Prostate gland (tissue), 2 donors: ENCODE measurements around the gene POLA2. TPM values are rescaled to one million over a fixed set of nuclear protein-coding genes. Genes with fewer than 3 reads are reported as not detected.

Source experiments
- DNase-seq: peaks from one replicate; pipeline ENCODE4 v3.0.0-alpha.2; 2019; ENCODE audit warnings: low spot score
- H3K27ac ChIP-seq, 2 donors: fragments of 200-600 bp; sonication (generic); 2 replicates each; pipeline ENCODE4 v1.5.1; 2017 to 2019
- H3K27me3 ChIP-seq: fragments of 200-600 bp; sonication (generic); replicated peaks from 2 replicates; pipeline ENCODE4 v1.5.1; 2019; ENCODE audit not compliant: insufficient read depth
- H3K36me3 ChIP-seq, 2 donors: fragments of 200-600 bp; sonication (generic); 1 replicate in 1 of 2; 2 replicates in 1 of 2; pipeline versions ENCODE4 v1.5.1 to v1.8.1; 2017 to 2019
- H3K4me1 ChIP-seq: fragments of 200-600 bp; sonication (generic); replicated peaks from 2 replicates; pipeline ENCODE4 v1.5.1; 2019
- H3K4me3 ChIP-seq, 2 donors: fragments of 200-600 bp; sonication (generic); 2 replicates each; pipeline ENCODE4 v1.5.1; 2017 to 2019
- H3K9me3 ChIP-seq: fragments of 200-600 bp; sonication (generic); 2 replicates; pipeline ENCODE4 v1.5.1; 2017
- CTCF ChIP-seq, 4 experiments: fragments of 200-600 bp in 2 of 4; fragments of 450-650 bp in 2 of 4; sonication (generic) in 2 of 4; IDR thresholded peaks; 1 replicate in 3 of 4; 2 replicates in 1 of 4; pipeline ENCODE4 v1.5.1; 2016 to 2019; ENCODE audit warnings: antibody characterized with exemption in 4 of 4, mild to moderate bottlenecking in 2 of 4, moderate library complexity in 2 of 4
- POLR2A ChIP-seq: fragments of 450-650 bp; IDR thresholded peaks from one replicate; pipeline ENCODE4 v1.6.1; 2016; ENCODE audit warnings: antibody characterized with exemption, mild to moderate bottlenecking
- POLR2AphosphoS5 ChIP-seq: sonication (generic); formaldehyde crosslinking; IDR thresholded peaks from one replicate; pipeline ENCODE4 v1.6.1; 2017; ENCODE audit warnings: antibody characterized with exemption
- WGBS: methylation state at CpG from one replicate; pipeline ENCODE4 v1.1.5; 2018; 5-methylcytosine and 5-hydroxymethylcytosine counted together
- intact Hi-C: fragments of 100-400 bp; cut with DNase I; formaldehyde crosslinking; loops from one replicate; pipeline ENCODE4 v1.14.2; 2022
- total RNA-seq, 2 donors: library from RNA; depleted of rRNA; stranded (reverse); fragments of >200 nt; gene quantifications; one replicate each; pipeline ENCODE4 v1.1.0, GENCODE V29; 2016

Gene POLA2
- total RNA-seq, 2 donors from 2014 or later: 21.6 to 25.9 TPM

- H3K27ac ChIP-seq: no peak overlapping the region
- WGBS: 33% methylated on average over 10 of the region's 13 CpGs
- H3K4me1 ChIP-seq: no peaks in the 10 kb centered on the region
- peak; percentile 61 for DNase-seq
- H3K27me3 ChIP-seq: no peaks in the 10 kb centered on the region
- no peaks in the 10 kb centered on the region for H3K9me3 ChIP-seq
- no peaks in the 10 kb centered on the region for H3K36me3 ChIP-seq
- TF ChIP-seq POLR2A: no peak
- TF ChIP-seq CTCF (IDR thresholded peaks at IDR 0.05): no peak
- peak; percentile 49 for TF ChIP-seq POLR2AphosphoS5
- no peak overlapping the region for H3K4me3 ChIP-seq
- intact Hi-C loops: no loop called here
Measured at GRCh38 chr11:65321828-65322485, 60.2 kb downstream of the POLA2 start.

GRCh38 chr11:65323813-65324212 lies 62.1 kb downstream of the POLA2 start:
- no peak for DNase-seq
- Histone ChIP-seq H3K36me3 (no peaks in the 10 kb centered on the region), H3K4me1 (no peaks in the 10 kb centered on the region), H3K4me3 (no peak overlapping the region), H3K9me3 (no peaks in the 10 kb centered on the region), H3K27ac (no peak overlapping the region), H3K27me3 (no peaks in the 10 kb centered on the region)
- intact Hi-C loops: no loop called here
- TF ChIP-seq POLR2A: no peak
- TF ChIP-seq CTCF (IDR thresholded peaks at IDR 0.05): no peak
- no peak for TF ChIP-seq POLR2AphosphoS5
- WGBS: 76% methylated on average over 12 of the region's 12 CpGs

GRCh38 chr11:65325435-65325834 lies 63.7 kb downstream of the POLA2 start:
- intact Hi-C loops: no loop called here
- 91% methylated on average over 4 of the region's 4 CpGs for WGBS
- no peaks in the 10 kb centered on the region for H3K27me3 ChIP-seq
- no peak for DNase-seq
- H3K36me3 ChIP-seq: no peaks in the 10 kb centered on the region
- H3K27ac ChIP-seq: no peak overlapping the region
- H3K9me3 ChIP-seq: no peaks in the 10 kb centered on the region
- no peak for TF ChIP-seq POLR2A
- TF ChIP-seq POLR2AphosphoS5: no peak
- TF ChIP-seq CTCF (IDR thresholded peaks at IDR 0.05): no peak
- no peaks in the 10 kb centered on the region for H3K4me1 ChIP-seq
- no peak overlapping the region for H3K4me3 ChIP-seq

GRCh38 chr11:65327021-65327420 lies 65.3 kb downstream of the POLA2 start:
- WGBS: 90% methylated on average over 8 of the region's 8 CpGs
- Histone ChIP-seq H3K9me3 (no peaks in the 10 kb centered on the region), H3K4me1 (no peaks in the 10 kb centered on the region), H3K27me3 (no peaks in the 10 kb centered on the region), H3K4me3 (no peak overlapping the region), H3K36me3 (no peaks in the 10 kb centered on the region), H3K27ac (no peak overlapping the region)
- TF ChIP-seq CTCF (IDR thresholded peaks at IDR 0.05): no peak
- no peak for TF ChIP-seq POLR2AphosphoS5
- no peak for TF ChIP-seq POLR2A
- intact Hi-C loops: no loop called here
- DNase-seq: no peak

GRCh38 chr11:65329478-65329877 lies 67.7 kb downstream of the POLA2 start:
- DNase-seq: no peak
- Histone ChIP-seq H3K4me1 (no peaks in the 10 kb centered on the region), H3K27ac (peak overlapping the region; percentile 27 to 63), H3K36me3 (no peaks in the 10 kb centered on the region), H3K4me3 (no peak overlapping the region), H3K9me3 (no peaks in the 10 kb centered on the region), H3K27me3 (no peaks in the 10 kb centered on the region)
- intact Hi-C loops: no loop called here
- TF ChIP-seq POLR2AphosphoS5 (no peak), POLR2A (no peak), CTCF (IDR thresholded peaks at IDR 0.05) (no peak)
- WGBS: 7% methylated on average over 2 of the region's 2 CpGs
